ENCODE results near the gene PDCD4. TPM values are rescaled to one million over a fixed set of nuclear protein-coding genes. Genes with fewer than 3 reads are reported as not detected.

The PDCD4 gene
- total and polyA plus RNA-seq, 2 of the 13 experiments (the other 11 are each of a cell fraction or from before 2014, with no cell fraction given) = 22.8 to 56.2 TPM

DNA sequence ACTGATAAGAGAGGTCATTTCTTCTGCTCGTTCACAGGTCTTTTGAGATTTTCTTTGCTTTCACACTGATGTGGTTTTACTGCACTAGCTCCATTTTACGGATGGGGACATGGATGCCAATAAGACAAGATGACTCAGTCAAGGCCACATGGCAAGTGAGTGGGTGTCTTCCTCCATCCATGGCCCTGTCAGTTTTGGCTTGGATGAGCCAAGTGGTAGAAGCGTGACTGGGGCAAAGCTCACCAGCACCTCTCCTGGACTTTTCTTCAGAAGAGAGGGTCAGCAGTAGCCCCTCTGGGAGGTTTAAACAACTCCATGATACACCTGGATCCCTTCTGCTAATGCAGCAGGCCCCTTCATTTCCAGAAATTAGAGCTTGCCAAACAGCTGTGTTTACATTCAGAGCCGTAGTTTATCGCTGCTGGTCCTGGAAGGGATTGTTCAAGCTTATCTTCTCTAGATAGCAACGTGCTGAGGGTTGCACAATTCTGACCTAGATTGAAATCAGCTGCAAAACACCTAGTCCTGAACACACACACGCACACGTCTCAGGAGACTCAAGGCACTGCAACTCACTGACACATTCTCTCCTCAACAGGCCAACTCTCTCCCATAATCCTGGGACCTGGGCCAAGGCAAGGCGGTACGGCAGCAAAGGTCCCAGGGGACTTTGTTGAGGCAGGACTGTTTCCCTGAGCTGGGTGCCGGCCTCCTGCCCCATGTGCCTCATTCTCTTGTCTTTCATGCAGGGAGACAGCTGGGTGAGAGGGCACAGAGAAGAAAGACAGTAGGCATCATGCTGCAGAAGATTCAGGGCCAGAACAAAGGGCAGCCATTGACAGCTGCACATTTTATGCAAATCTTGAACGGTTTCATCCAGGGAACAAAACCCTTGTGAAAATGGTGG lies 14.2 kb upstream of the PDCD4 start (continued):
- TF ChIP-seq PTBP1 (IDR thresholded peaks at IDR 0.05; ENCODE audit: low read depth, low read length, poor library complexity, severe bottlenecking) (no peak), ZNF672 (CRISPR knock-in tag; IDR thresholded peaks at IDR 0.05) (no peak), TAF1 (CRISPR knock-in tag; IDR thresholded peaks at IDR 0.05) (no peak), SMARCE1 (IDR thresholded peaks at IDR 0.05; ENCODE audit: borderline replicate concordance) (no peak), NCOA2 (CRISPR knock-in tag; IDR thresholded peaks at IDR 0.05) (peak; percentile 71), ZNF34 (CRISPR knock-in tag; IDR thresholded peaks at IDR 0.05; ENCODE audit: borderline replicate concordance) (no peak), CEBPZ (IDR thresholded peaks at IDR 0.05; ENCODE audit: low read length) (no peak), ZNF205 (CRISPR knock-in tag; IDR thresholded peaks at IDR 0.05) (no peak), POGZ (CRISPR knock-in tag; IDR thresholded peaks at IDR 0.05) (no peak), SALL2 (CRISPR knock-in tag; IDR thresholded peaks at IDR 0.05) (no peak), ZNF451 (CRISPR knock-in tag; IDR thresholded peaks at IDR 0.05) (no peak), ZNF615 (CRISPR knock-in tag; IDR thresholded peaks at IDR 0.05; ENCODE audit: borderline replicate concordance) (no peak), HDAC6 (IDR thresholded peaks at IDR 0.05; ENCODE audit: low read depth, low read length) (no peak), CEBPB (IDR thresholded peaks at IDR 0.05; ENCODE audit: borderline replicate concordance, low read depth, low read length) (peak; percentile 92), ZNF101 (CRISPR knock-in tag; IDR thresholded peaks at IDR 0.05; ENCODE audit: borderline replicate concordance, low read depth) (no peak), ZNF709 (CRISPR knock-in tag; IDR thresholded peaks at IDR 0.05) (no peak), ZNF10 (CRISPR knock-in tag; IDR thresholded peaks at IDR 0.05; ENCODE audit: borderline replicate concordance, low read depth) (no peak), YEATS4 (CRISPR knock-in tag; IDR thresholded peaks at IDR 0.05; ENCODE audit: borderline replicate concordance) (peak; percentile 43; the same call in 1 of the 2 replicates), ZBTB4 (CRISPR knock-in tag; IDR thresholded peaks at IDR 0.05; ENCODE audit: borderline replicate concordance) (no peak)
- TF ChIP-seq, protein P1, sequence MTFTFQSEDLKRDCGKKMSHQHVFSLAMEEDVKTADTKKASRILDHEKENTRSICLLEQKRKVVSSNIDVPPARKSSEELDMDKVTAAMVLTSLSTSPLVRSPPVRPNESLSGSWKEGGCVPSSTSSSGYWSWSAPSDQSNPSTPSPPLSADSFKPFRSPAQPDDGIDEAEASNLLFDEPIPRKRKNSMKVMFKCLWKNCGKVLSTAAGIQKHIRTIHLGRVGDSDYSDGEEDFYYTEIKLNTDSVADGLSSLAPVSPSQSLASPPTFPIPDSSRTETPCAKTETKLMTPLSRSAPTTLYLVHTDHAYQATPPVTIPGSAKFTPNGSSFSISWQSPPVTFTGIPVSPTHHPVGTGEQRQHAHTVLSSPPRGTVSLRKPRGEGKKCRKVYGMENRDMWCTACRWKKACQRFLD (CRISPR knock-in tag; IDR thresholded peaks at IDR 0.05; ENCODE audit: borderline replicate concordance) = no peak
